Measurements from ENCODE around the gene NRXN3.

DNA sequence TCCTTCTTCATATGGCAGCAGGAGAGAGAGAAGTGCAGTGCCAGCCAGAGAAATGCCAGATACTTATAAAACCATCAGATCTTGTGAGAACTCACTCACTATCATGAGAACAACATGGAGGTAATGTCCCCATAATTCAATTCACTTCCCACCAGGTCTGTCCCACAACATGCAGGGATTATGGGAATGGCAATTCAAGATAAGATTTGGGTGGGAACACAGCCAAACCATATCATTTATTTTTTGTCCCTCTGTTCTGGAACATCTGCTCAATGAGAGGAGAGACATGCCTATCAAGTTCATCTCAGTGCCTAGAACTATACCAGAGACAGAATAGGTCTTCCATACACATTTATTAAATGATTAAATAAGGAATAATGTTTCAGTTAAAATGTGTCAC is 543.5 kb downstream of the NRXN3 start:
- TF ChIP-seq GATA3 (IDR thresholded peaks at IDR 0.05; ENCODE audit: low read depth, low read length): peak; percentile 61; the same call in 1 of the 2 replicates
- peak; percentile 81 for TF ChIP-seq GATA2 (IDR thresholded peaks at IDR 0.05; ENCODE audit: low read depth, low read length)

Measured in SH-SY5Y (cell line).